Activated T-helper 1 cell treated with anti-CD3 and anti-CD28 coated beads, Interleukin-12 subunit alpha, Interleukin-12 subunit beta, Interleukin-2, Interleukin-4 antibody, amounts not matched to agents 30 ng/mL and 10 ng/mL and 1 ng/mL, durations not matched to agents 14 hours and 24 hours and 36 hours (primary cell): Measurements from ENCODE around the gene STOX1. TPM values are rescaled to one million over a fixed set of nuclear protein-coding genes. Genes with fewer than 3 reads are reported as not detected.
A peak's percentile ranks its signal among the peaks of the same experiment; 100 is the strongest.
"Not testable (repeated sequence)": the region's sequence is repeated elsewhere in the genome, so short reads cannot be mapped to it uniquely, and the experiment has no call there.

ENCODE experiments used
- DNase-seq: peaks from one replicate; pipeline ENCODE4 v3.0.0; 2021; ENCODE audit warnings: low spot score
- H3K27ac Mint-ChIP-seq: one replicate; pipeline ENCODE4 v1.8.0; 2021; ENCODE audit warnings: mild to moderate bottlenecking, mixed read lengths
- H3K27me3 Mint-ChIP-seq: one replicate; pipeline ENCODE4 v1.8.0; 2022; ENCODE audit warnings: mild to moderate bottlenecking, moderate library complexity, mixed read lengths; ENCODE audit not compliant: insufficient read depth
- H3K36me3 Mint-ChIP-seq: one replicate; pipeline ENCODE4 v1.8.0; 2021; ENCODE audit warnings: low read depth, mixed read lengths
- H3K4me1 Mint-ChIP-seq: one replicate; pipeline ENCODE4 v1.8.0; 2021; ENCODE audit warnings: low read depth, mixed read lengths
- H3K4me3 Mint-ChIP-seq: one replicate; pipeline ENCODE4 v1.8.0; 2021; ENCODE audit warnings: mild to moderate bottlenecking, moderate library complexity, mixed read lengths
- H3K9me3 Mint-ChIP-seq: one replicate; pipeline ENCODE4 v1.8.0; 2021; ENCODE audit warnings: mixed read lengths
- intact Hi-C: fragments of 100-400 bp; cut with micrococcal nuclease; formaldehyde crosslinking; loops from one replicate; pipeline ENCODE4 v1.15.1; 2024
- total RNA-seq: library from RNA; stranded (reverse); gene quantifications from 2 replicates; pipeline ENCODE4 v1.2.3, GENCODE V29; 2022

The STOX1 gene
- total RNA-seq, 1 donor from 2014 or later = 1.1 TPM

DNA sequence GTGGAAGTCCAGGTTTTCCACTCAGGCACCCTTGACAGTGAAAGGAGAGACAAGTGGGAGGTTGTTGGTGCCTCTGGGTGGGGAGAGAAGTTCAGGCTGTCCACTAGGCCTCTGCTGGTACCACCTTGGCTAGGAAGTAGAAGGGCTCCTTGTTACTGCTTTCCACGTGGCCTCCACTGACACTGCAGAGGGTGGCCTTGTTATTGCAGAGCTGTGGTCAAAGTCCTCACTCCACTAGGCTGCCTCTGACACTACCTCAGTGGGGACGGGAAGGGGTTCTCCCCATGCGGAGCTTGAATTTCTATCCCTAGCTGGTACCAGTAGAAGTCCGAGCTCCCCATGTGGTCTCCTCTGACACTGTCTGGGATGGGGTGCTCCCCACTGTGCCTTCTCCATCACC is 14.9 kb upstream of the STOX1 start:
- no peak overlapping the region for H3K27ac Mint-ChIP-seq
- H3K4me3 Mint-ChIP-seq = no peak overlapping the region
- H3K4me1 Mint-ChIP-seq = no peaks in the 10 kb centered on the region
- no peak for DNase-seq
- H3K9me3 Mint-ChIP-seq = no peaks in the 10 kb centered on the region
- intact Hi-C loops = no loop called here
- no peaks in the 10 kb centered on the region for H3K36me3 Mint-ChIP-seq
- no peaks in the 10 kb centered on the region for H3K27me3 Mint-ChIP-seq

DNA sequence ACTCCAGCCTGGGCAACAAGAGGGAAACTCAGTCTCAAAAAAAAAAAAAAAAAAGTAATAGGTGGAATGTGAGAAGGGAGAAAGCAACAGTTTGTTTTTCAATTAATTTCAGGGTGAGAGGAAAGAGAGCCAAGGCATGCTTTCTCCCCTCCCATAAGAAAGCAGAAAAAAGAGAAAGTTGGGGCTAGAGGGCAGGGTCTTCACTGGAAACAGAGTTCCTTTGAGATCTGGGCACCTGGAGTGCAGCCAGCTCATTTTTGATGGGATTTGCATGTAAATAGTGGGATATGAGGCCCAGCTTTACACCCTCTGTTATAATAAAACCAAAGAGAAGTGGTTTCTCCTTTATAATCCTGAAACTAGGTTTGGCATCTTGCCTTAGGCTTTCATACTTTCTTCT is 13.8 kb upstream of the STOX1 start:
- H3K27me3 Mint-ChIP-seq = no peaks in the 10 kb centered on the region
- DNase-seq = no peak
- H3K27ac Mint-ChIP-seq = no peak overlapping the region
- intact Hi-C loops = no loop called here
- no peaks in the 10 kb centered on the region for H3K9me3 Mint-ChIP-seq
- no peaks in the 10 kb centered on the region for H3K36me3 Mint-ChIP-seq
- no peak overlapping the region for H3K4me3 Mint-ChIP-seq
- no peaks in the 10 kb centered on the region for H3K4me1 Mint-ChIP-seq

DNA sequence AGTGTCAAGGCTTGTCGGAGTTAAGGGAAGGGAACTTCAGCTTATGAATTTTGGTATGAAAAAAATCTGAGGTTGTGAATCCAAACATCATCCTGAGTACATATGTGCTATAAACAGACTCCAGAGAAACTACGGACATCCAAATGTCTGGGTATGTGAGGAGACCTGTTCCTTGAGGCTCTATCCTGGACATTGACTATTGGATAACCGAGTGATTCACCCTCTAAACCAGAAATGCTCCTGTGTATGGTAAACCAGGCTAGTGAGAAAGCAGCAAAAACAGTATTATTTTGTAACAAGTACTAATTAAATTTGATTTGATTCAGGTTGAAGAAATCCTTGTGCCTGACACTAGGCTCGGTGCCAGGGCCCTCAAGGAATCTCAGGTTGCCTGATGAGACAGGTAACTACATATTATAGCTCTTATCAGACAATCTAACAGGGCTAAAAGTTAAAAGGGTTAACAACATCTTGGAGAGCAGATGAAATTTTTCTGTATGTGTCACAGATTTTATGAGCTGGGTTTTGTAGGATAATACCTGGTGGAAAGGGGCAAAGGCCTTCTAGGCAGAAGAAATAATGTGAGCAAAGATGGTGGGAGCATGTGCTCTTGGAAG is 10.4 kb upstream of the STOX1 start:
- H3K36me3 Mint-ChIP-seq = no peaks in the 10 kb centered on the region
- H3K27me3 Mint-ChIP-seq = no peaks in the 10 kb centered on the region
- DNase-seq = no peak
- intact Hi-C loops = no loop called here
- no peaks in the 10 kb centered on the region for H3K9me3 Mint-ChIP-seq
- no peak overlapping the region for H3K27ac Mint-ChIP-seq
- no peaks in the 10 kb centered on the region for H3K4me1 Mint-ChIP-seq
- H3K4me3 Mint-ChIP-seq = no peak overlapping the region

DNA sequence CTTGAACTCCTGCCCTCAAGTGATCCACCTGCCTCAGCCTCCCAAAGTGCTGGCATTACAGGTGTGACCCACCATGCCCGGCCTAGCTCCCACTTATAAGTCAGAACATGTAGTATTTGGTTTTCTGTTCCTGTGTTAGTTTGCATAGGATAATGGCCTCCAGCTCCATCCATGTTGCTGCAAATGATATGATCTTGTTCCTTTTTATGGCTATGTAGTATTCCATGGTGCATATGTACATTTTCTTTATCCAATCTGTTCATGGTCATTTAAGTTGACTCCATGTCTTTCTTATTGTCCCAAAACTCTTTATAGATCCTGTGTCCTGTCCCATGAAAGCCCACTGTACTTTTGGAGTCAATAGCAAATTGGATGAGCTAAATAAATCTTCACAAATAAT is 7.0 kb upstream of the STOX1 start:
- not testable (repeated sequence) for H3K36me3 Mint-ChIP-seq, H3K4me1 Mint-ChIP-seq

DNA sequence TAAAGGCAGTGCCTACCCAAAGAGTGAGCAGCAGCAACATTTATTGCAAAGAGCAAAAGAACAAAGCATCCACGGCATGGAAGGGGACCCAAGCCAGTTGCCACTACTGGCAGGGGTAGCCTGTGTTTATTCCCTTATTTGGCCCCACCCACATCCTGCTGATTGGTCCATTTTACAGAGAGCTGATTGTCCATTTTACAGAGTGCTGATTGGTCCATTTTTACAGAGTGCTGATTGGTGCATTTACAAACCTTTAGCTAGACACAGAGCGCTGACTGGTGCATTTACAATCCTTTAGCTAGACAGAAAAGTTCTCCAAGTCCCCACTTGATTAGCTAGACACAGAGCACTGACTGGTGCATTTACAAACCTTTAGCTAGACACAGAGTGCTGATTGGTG is 4.7 kb upstream of the STOX1 start:
- H3K4me3 Mint-ChIP-seq, DNase-seq, H3K27me3 Mint-ChIP-seq, H3K27ac Mint-ChIP-seq, intact Hi-C loops, H3K4me1 Mint-ChIP-seq, H3K36me3 Mint-ChIP-seq, H3K9me3 Mint-ChIP-seq: not testable (repeated sequence)

More for the DNA sequence above, 7.0 kb upstream of the STOX1 start:
- H3K4me3 Mint-ChIP-seq, DNase-seq, H3K9me3 Mint-ChIP-seq, intact Hi-C loops, H3K27me3 Mint-ChIP-seq, H3K27ac Mint-ChIP-seq: not testable (repeated sequence)

DNA sequence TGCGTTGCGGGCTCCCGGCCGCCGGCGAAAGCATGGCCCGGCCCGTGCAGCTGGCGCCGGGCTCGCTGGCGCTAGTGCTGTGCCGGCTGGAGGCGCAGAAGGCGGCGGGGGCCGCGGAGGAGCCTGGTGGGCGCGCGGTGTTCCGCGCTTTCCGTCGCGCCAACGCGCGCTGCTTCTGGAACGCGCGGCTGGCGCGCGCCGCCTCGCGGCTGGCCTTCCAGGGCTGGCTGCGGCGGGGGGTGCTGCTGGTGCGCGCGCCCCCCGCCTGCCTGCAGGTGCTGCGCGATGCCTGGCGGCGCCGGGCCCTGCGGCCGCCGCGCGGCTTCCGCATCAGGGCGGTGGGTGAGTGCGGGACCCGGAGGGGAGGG is 245 bp downstream of the STOX1 start:
- H3K36me3 Mint-ChIP-seq, DNase-seq, H3K9me3 Mint-ChIP-seq, H3K4me3 Mint-ChIP-seq, H3K4me1 Mint-ChIP-seq, H3K27ac Mint-ChIP-seq: not testable (repeated sequence)
- H3K27me3 Mint-ChIP-seq = peaks cover 35% of the 10 kb centered on the region
- intact Hi-C loops = loop anchor here (1.0 to 5.0 kb wide), 2 partner anchors 74 to 275 kb away; partner anchors contain the start of gene DDX50

DNA sequence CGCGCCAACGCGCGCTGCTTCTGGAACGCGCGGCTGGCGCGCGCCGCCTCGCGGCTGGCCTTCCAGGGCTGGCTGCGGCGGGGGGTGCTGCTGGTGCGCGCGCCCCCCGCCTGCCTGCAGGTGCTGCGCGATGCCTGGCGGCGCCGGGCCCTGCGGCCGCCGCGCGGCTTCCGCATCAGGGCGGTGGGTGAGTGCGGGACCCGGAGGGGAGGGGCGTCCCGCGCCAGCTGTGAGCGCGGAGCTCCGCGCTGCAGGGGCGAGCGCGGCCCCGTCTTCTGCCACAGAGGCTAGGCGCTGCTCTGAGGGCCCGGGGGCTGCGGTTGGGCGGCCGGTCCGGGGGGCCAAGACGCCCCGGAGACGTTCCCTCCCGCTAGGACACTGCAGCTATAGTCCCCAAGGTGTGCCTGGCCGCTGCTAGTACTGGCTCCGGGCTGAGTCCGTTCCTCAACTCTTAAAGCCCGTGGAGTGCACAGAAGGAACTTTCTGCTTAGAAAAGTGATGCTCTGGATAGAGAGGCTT is 811 bp downstream of the STOX1 start:
- not testable (repeated sequence) for H3K36me3 Mint-ChIP-seq, H3K9me3 Mint-ChIP-seq, H3K27ac Mint-ChIP-seq, DNase-seq, H3K4me1 Mint-ChIP-seq
- H3K4me3 Mint-ChIP-seq = peak overlapping the region; percentile 53
- peaks cover 37% of the 10 kb centered on the region for H3K27me3 Mint-ChIP-seq
- intact Hi-C loops = loop anchor here (5.0 kb wide), 1 partner anchor 276 kb away; no protein-coding TSS in a partner anchor

DNA sequence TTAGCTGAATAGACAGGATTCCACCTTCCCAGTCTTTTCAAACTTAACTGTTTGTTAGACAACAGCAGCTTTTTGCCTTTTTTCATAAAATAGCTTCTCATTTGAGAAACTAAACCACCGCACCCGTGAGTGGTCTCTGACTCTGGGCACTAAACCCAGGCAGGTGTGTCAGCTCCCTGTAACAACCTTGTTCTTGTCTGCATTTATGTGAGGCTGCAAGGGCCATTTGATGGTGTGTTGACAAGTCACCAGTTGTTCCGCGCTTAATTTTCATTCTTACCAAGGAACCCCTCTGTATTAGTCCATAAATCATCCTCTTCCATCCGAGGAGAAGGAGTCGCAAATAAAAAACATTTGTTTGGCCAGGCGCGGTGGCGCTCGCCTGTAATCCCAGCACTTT is 1.5 kb downstream of the STOX1 start:
- peak overlapping the region; percentile 53 for H3K4me3 Mint-ChIP-seq
- no peak for DNase-seq
- intact Hi-C loops = loop anchor here (5.0 kb wide), 1 partner anchor 277 kb away; no protein-coding TSS in a partner anchor
- H3K27ac Mint-ChIP-seq = no peak overlapping the region
- H3K36me3 Mint-ChIP-seq = no peaks in the 10 kb centered on the region
- H3K27me3 Mint-ChIP-seq = peaks cover 37% of the 10 kb centered on the region
- H3K9me3 Mint-ChIP-seq = no peaks in the 10 kb centered on the region
- no peaks in the 10 kb centered on the region for H3K4me1 Mint-ChIP-seq

DNA sequence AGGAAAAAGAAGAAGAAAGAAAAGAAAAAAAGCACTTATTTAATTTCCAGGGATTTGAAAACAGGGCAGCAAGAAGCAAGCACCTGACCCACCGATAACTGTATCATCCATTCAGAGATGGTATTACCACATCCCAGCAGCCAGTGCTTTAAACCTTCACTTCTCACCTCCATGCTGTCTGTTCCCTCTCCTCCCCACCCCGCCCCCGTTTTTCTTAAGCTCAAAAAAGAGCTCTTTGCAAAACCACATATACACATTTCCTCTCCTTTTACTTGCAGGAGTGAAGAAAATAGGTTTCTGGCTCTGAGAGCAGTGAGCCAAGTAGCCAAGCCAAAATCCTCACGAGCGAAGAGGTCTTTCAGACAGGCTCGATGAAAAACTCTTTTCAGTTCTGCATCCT is 2.2 kb downstream of the STOX1 start:
- Mint-ChIP-seq H3K27me3 (peaks cover 41% of the 10 kb centered on the region), H3K36me3 (no peaks in the 10 kb centered on the region), H3K9me3 (no peaks in the 10 kb centered on the region), H3K4me1 (no peaks in the 10 kb centered on the region), H3K27ac (no peak overlapping the region), H3K4me3 (no peak overlapping the region)
- no peak for DNase-seq
- intact Hi-C loops = loop anchor here (5.0 kb wide), 1 partner anchor 277 kb away; no protein-coding TSS in a partner anchor

DNA sequence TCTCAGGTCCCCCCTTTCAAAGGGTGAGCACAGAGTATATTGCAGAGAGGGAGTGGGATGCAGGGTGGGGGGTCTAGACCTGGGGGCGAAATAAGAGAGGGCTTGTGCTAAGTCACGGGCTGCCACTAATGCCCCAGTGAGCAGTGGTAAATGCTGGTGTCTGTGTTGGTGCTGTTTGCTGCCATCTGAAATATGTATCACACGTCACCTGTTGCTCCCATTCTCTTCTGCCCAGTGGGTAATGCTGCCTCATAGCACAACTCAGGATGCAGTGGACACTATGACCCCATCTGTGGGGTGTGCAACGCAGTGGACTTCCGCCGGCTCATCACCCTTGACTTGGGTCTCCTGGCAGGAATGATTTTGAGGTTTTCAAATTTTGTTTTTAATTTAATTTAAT is 2.6 kb downstream of the STOX1 start:
- Mint-ChIP-seq H3K4me3 (no peak overlapping the region), H3K27ac (no peak overlapping the region), H3K4me1 (no peaks in the 10 kb centered on the region), H3K27me3 (peaks cover 41% of the 10 kb centered on the region), H3K9me3 (no peaks in the 10 kb centered on the region), H3K36me3 (no peaks in the 10 kb centered on the region)
- DNase-seq = no peak
- intact Hi-C loops = loop anchor here (5.0 kb wide), 1 partner anchor 278 kb away; no protein-coding TSS in a partner anchor

DNA sequence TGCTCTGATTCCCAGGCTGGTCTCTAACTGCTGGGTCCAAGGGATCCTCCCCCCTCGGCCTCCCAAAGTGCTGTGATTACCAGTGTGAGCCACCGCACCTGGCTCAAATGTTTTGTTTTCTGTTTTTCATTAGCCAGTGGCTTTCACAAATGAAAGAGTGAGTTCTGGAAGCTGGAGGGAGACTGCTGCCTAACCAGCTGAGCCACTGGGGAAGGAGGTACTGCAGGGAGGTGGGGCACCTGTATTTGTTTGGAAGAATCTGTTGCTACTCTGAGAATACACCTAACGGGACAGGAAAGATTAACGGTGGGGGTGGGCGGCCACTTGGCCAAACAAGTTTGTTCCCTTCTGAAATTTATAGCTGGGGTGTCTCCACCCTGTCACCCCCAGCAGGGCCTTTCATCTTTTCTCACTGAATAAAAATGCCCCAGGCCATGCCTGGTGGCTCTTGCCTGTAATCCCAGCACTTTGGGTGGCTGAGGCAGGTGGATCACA is 4.7 kb downstream of the STOX1 start:
- no peaks in the 10 kb centered on the region for H3K9me3 Mint-ChIP-seq
- intact Hi-C loops = no loop called here
- H3K27me3 Mint-ChIP-seq = peaks cover 33% of the 10 kb centered on the region
- H3K27ac Mint-ChIP-seq = no peak overlapping the region
- no peaks in the 10 kb centered on the region for H3K4me1 Mint-ChIP-seq
- H3K36me3 Mint-ChIP-seq = no peaks in the 10 kb centered on the region
- H3K4me3 Mint-ChIP-seq = no peak overlapping the region
- DNase-seq = no peak

DNA sequence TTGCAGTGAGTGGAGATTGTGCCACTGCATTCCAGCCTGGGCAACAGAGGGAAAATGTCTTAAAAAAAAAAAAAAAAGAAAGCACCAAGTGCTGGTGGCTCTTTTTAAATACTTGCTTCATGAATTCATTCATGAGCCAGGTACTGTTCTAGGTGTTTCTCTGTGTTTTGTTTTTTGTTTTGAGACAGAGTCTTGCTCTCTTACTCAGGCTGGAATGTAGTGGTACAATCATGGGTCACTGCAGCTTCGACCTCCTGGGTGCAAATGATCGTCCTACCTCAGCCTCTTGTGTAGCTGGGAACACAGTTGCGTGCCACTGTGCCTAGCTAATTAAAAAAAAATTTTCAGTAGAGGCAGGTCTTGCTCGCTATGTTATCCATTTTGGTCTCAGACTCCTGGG is 5.3 kb downstream of the STOX1 start:
- intact Hi-C loops = no loop called here
- no peak overlapping the region for H3K4me3 Mint-ChIP-seq
- no peak for DNase-seq
- no peak overlapping the region for H3K27ac Mint-ChIP-seq
- H3K36me3 Mint-ChIP-seq = no peaks in the 10 kb centered on the region
- no peaks in the 10 kb centered on the region for H3K9me3 Mint-ChIP-seq
- no peaks in the 10 kb centered on the region for H3K4me1 Mint-ChIP-seq
- H3K27me3 Mint-ChIP-seq = peaks cover 33% of the 10 kb centered on the region

DNA sequence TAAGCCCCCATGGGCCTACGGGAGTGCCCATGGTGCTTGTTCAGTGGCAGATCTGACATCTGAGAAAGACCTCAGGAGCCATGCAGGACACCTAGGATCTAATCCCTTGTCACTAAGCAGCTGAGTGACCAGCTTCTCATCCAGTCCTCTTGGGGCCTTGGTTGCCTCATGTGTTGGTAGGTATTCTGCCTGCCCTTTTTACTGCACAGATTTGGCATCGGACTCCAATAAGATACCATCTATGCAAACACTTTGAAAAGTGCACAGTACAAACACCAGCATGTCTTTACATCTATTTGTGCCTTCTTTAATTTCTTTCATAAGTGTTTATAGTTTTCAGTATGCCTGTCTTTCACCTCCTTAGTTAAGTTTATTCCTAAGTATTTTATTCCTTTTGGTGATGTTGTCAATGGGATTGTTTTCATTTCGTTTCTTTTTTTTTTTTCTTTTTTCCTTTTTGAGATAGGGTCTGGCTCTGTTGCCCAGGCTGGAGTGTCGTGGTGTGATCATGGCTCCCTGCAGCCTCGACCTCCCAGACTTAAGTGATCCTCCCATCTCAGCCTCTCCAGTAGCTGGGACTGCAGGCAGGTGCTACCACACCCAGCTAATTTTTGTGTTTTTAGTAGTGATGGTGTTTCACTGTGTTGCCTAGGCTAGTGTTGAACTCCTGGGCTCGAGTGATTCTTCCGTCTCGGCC is 10.4 kb downstream of the STOX1 start:
- H3K27me3 Mint-ChIP-seq = peaks cover 6% of the 10 kb centered on the region
- H3K4me3 Mint-ChIP-seq = no peak overlapping the region
- H3K36me3 Mint-ChIP-seq = no peaks in the 10 kb centered on the region
- H3K4me1 Mint-ChIP-seq = no peaks in the 10 kb centered on the region
- intact Hi-C loops = no loop called here
- H3K27ac Mint-ChIP-seq = no peak overlapping the region
- H3K9me3 Mint-ChIP-seq = no peaks in the 10 kb centered on the region
- DNase-seq = no peak
